Suprapubic skin (tissue), 4 donors: ENCODE data around the gene PODNL1.

Experiments
- EP300 ChIP-seq: sonication (generic); formaldehyde crosslinking; IDR thresholded peaks from one replicate; pipeline ENCODE4 v1.6.1; 2017; ENCODE audit warnings: antibody characterized with exemption
- POLR2A ChIP-seq, 2 donors: fragments of 450-650 bp; IDR thresholded peaks; one replicate each; pipeline ENCODE4 v1.6.1; 2017; ENCODE audit warnings: antibody characterized with exemption in 2 of 2, mild to moderate bottlenecking in 2 of 2, moderate library complexity in 2 of 2
- POLR2AphosphoS5 ChIP-seq, 3 donors: sonication (generic); formaldehyde crosslinking; IDR thresholded peaks; one replicate each; pipeline ENCODE4 v1.6.1; 2017; ENCODE audit warnings: antibody characterized with exemption in 3 of 3
- TF ChIP-seq, protein P1 (sequence below), 2 donors: fragments of 200-600 bp in 1 of 2; fragments of 450-650 bp in 1 of 2; sonication (generic) in 1 of 2; IDR thresholded peaks; one replicate each; pipeline ENCODE4 v1.5.1; 2016 to 2019; ENCODE audit warnings: antibody characterized with exemption in 2 of 2, mild to moderate bottlenecking in 1 of 2, moderate library complexity in 1 of 2

DNA sequence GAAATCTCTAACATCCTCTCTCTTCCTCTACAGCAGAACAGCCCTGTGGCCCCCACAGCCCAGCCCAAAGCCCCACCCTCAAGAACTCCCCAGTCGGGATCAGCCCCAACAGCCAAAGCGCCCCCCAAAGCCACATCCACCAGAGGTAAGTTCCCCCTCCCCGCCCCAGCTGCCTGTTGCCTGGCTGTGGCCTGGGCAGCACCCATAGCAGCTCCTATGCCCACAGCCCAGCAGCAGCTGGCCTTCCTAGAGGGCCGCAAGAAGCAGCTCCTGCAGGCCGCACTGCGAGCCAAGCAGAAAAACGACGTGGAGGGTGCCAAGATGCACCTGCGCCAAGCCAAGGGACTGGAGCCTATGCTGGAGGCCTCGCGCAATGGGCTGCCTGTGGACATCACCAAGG lies 17.7 kb downstream of the PODNL1 start:
- TF ChIP-seq, protein P1, sequence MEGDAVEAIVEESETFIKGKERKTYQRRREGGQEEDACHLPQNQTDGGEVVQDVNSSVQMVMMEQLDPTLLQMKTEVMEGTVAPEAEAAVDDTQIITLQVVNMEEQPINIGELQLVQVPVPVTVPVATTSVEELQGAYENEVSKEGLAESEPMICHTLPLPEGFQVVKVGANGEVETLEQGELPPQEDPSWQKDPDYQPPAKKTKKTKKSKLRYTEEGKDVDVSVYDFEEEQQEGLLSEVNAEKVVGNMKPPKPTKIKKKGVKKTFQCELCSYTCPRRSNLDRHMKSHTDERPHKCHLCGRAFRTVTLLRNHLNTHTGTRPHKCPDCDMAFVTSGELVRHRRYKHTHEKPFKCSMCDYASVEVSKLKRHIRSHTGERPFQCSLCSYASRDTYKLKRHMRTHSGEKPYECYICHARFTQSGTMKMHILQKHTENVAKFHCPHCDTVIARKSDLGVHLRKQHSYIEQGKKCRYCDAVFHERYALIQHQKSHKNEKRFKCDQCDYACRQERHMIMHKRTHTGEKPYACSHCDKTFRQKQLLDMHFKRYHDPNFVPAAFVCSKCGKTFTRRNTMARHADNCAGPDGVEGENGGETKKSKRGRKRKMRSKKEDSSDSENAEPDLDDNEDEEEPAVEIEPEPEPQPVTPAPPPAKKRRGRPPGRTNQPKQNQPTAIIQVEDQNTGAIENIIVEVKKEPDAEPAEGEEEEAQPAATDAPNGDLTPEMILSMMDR (IDR thresholded peaks at IDR 0.05): no peak
- TF ChIP-seq POLR2A (IDR thresholded peaks at IDR 0.05): no peak
- TF ChIP-seq EP300: no peak
- no peak for TF ChIP-seq POLR2AphosphoS5 (IDR thresholded peaks at IDR 0.05)
